Measurements from ENCODE around the gene MAB21L3.

- TF ChIP-seq CTCF (IDR thresholded peaks at IDR 0.05) (no peak), POLR2A (IDR thresholded peaks at IDR 0.05) (no peak)
Observed at GRCh38 chr1:116112388-116113140, 1.4 kb downstream of the MAB21L3 start.

Measured in breast epithelium (tissue), 3 donors.